Activated CD4-positive, alpha-beta T cell treated with anti-CD3 and anti-CD28 coated beads, Interleukin-2, amount 10 ng/mL, durations not matched to agents 7 days and 5 days (primary cell): ENCODE measurements around the gene TBC1D14. TPM values are rescaled to one million over a fixed set of nuclear protein-coding genes. Genes with fewer than 3 reads are reported as not detected.
"Not testable (repeated sequence)": the region's sequence is repeated elsewhere in the genome, so short reads cannot be mapped to it uniquely, and the experiment has no call there.

ENCODE experiments used
- CTCF ChIA-PET: fragments of 350-600 bp; sonication (Branson Sonifier 250); formaldehyde crosslinking; loops from one replicate; lab custom pipeline; 2021; ENCODE audit warnings: antibody characterized with exemption; lab: Charles Lee
- POLR2A ChIA-PET: fragments of 350-600 bp; sonication (Branson Sonifier 250); formaldehyde crosslinking; loops from one replicate; lab custom pipeline; 2021; ENCODE audit warnings: antibody characterized with exemption; lab: Charles Lee
- DNase-seq: peaks from one replicate; pipeline ENCODE4 v3.0.0-alpha.2; 2020
- H3K27ac Mint-ChIP-seq: one replicate; pipeline ENCODE4 v1.8.0; 2021; ENCODE audit warnings: mild to moderate bottlenecking, moderate library complexity, mixed read lengths
- H3K27me3 Mint-ChIP-seq: one replicate; pipeline ENCODE4 v1.8.0; 2021; ENCODE audit warnings: mixed read lengths
- H3K36me3 Mint-ChIP-seq: one replicate; pipeline ENCODE4 v1.8.0; 2021; ENCODE audit warnings: low read depth, mixed read lengths
- H3K4me1 Mint-ChIP-seq: one replicate; pipeline ENCODE4 v1.8.0; 2021; ENCODE audit warnings: mixed read lengths
- H3K4me3 Mint-ChIP-seq: one replicate; pipeline ENCODE4 v1.8.0; 2021; ENCODE audit warnings: mild to moderate bottlenecking, moderate library complexity, mixed read lengths
- H3K9me3 Mint-ChIP-seq: one replicate; pipeline ENCODE4 v1.8.0; 2021; ENCODE audit warnings: mixed read lengths
- total RNA-seq, 2 experiments: library from RNA; stranded (reverse); gene quantifications; one replicate each; pipeline ENCODE4 v1.2.3, GENCODE V29; 2021

The TBC1D14 gene
- total RNA-seq, 2 experiments from 2014 or later, result 50.1 to 50.2 TPM

GRCh38 chr4:6902318-6903042, 7.1 kb upstream of the TBC1D14 start:
- CTCF ChIA-PET, result interaction anchor here (0.6 to 1.0 kb wide), 2 partner anchors 9 to 97 kb away, joined by 3 to 4 read pairs; no protein-coding TSS in a partner anchor
- Mint-ChIP-seq H3K4me1 (peaks cover 51% of the 10 kb centered on the region), H3K9me3 (no peaks in the 10 kb centered on the region), H3K4me3 (no peak overlapping the region), H3K36me3 (no peaks in the 10 kb centered on the region), H3K27ac (no peak overlapping the region), H3K27me3 (no peaks in the 10 kb centered on the region)
- POLR2A ChIA-PET, result no interaction called here
- DNase-seq, result no peak

GRCh38 chr4:6905516-6906445, 3.8 kb upstream of the TBC1D14 start:
- H3K4me1 Mint-ChIP-seq, result peaks cover 50% of the 10 kb centered on the region
- no peaks in the 10 kb centered on the region for H3K27me3 Mint-ChIP-seq
- no peak overlapping the region for H3K4me3 Mint-ChIP-seq
- no peaks in the 10 kb centered on the region for H3K36me3 Mint-ChIP-seq
- peak overlapping the region; percentile 2 for H3K27ac Mint-ChIP-seq
- POLR2A ChIA-PET, result no interaction called here
- no peak for DNase-seq
- CTCF ChIA-PET, result interaction anchor here (0.8 to 2.2 kb wide), 2 partner anchors 8 kb away, joined by 3 to 5 read pairs; no protein-coding TSS in a partner anchor
- no peaks in the 10 kb centered on the region for H3K9me3 Mint-ChIP-seq

- POLR2A ChIA-PET, H3K27ac Mint-ChIP-seq: not testable (repeated sequence)
- CTCF ChIA-PET, result interaction anchor here (0.6 kb wide), 2 partner anchors 123 to 250 kb away, joined by 3 read pairs; no protein-coding TSS in a partner anchor
Measured at GRCh38 chr4:6906486-6906885, 3.1 kb upstream of the TBC1D14 start.

GRCh38 chr4:6907658-6908191, 1.9 kb upstream of the TBC1D14 start:
- no peaks in the 10 kb centered on the region for H3K36me3 Mint-ChIP-seq
- CTCF ChIA-PET, result interaction anchor here (0.8 to 1.7 kb wide), 3 partner anchors 13 to 127 kb away, joined by 3 to 5 read pairs (median 4); no protein-coding TSS in a partner anchor
- POLR2A ChIA-PET, result no interaction called here
- H3K27me3 Mint-ChIP-seq, result no peaks in the 10 kb centered on the region
- no peak overlapping the region for H3K27ac Mint-ChIP-seq
- no peaks in the 10 kb centered on the region for H3K9me3 Mint-ChIP-seq
- DNase-seq, result no peak
- peaks cover 59% of the 10 kb centered on the region for H3K4me1 Mint-ChIP-seq
- H3K4me3 Mint-ChIP-seq, result peak overlapping the region; percentile 6

More at GRCh38 chr4:6906486-6906885, 3.1 kb upstream of the TBC1D14 start:
- peaks cover 50% of the 10 kb centered on the region for H3K4me1 Mint-ChIP-seq
- H3K4me3 Mint-ChIP-seq, H3K27me3 Mint-ChIP-seq, H3K9me3 Mint-ChIP-seq, H3K36me3 Mint-ChIP-seq, DNase-seq: not testable (repeated sequence)

- CTCF ChIA-PET, result interaction anchor here (0.7 to 1.8 kb wide), 9 partner anchors 9 to 739 kb away, joined by 3 to 12 read pairs (median 4); no protein-coding TSS in a partner anchor
- no peak for DNase-seq
- H3K4me3 Mint-ChIP-seq, result peak overlapping the region; percentile 86
- no peaks in the 10 kb centered on the region for H3K9me3 Mint-ChIP-seq
- H3K27ac Mint-ChIP-seq, result peak overlapping the region; percentile 84
- no peaks in the 10 kb centered on the region for H3K27me3 Mint-ChIP-seq
- H3K36me3 Mint-ChIP-seq, result no peaks in the 10 kb centered on the region
- peaks cover 60% of the 10 kb centered on the region for H3K4me1 Mint-ChIP-seq
- POLR2A ChIA-PET, result interaction anchor here (0.5 to 1.4 kb wide), 6 partner anchors 9 to 234 kb away, joined by 3 to 7 read pairs (median 4); no protein-coding TSS in a partner anchor
Measured at GRCh38 chr4:6908432-6909112, 1.1 kb upstream of the TBC1D14 start.

- Mint-ChIP-seq H3K9me3 (no peaks in the 10 kb centered on the region), H3K4me1 (peaks cover 62% of the 10 kb centered on the region), H3K4me3 (peak overlapping the region; percentile 91), H3K36me3 (no peaks in the 10 kb centered on the region), H3K27me3 (no peaks in the 10 kb centered on the region), H3K27ac (peak overlapping the region; percentile 94)
- ChIA-PET CTCF (interaction anchor here (0.7 to 2.4 kb wide), 5 partner anchors 10 to 235 kb away, joined by 3 to 12 read pairs (median 5); no protein-coding TSS in a partner anchor), POLR2A (interaction anchor here (0.5 to 1.4 kb wide), 5 partner anchors 10 to 158 kb away, joined by 3 to 14 read pairs (median 7); partner anchors contain the start of gene GRPEL1)
- peak; percentile 30 for DNase-seq
Measured at GRCh38 chr4:6909970-6910339, 329 bp downstream of the TBC1D14 start.

- Mint-ChIP-seq H3K4me3 (peak overlapping the region; percentile 91), H3K4me1 (peaks cover 62% of the 10 kb centered on the region), H3K36me3 (no peaks in the 10 kb centered on the region), H3K9me3 (no peaks in the 10 kb centered on the region), H3K27me3 (no peaks in the 10 kb centered on the region), H3K27ac (peak overlapping the region; percentile 94)
- POLR2A ChIA-PET, result interaction anchor here (0.5 kb wide), 1 partner anchor 124 kb away, joined by 3 read pairs; no protein-coding TSS in a partner anchor
- CTCF ChIA-PET, result interaction anchor here (0.5 to 2.8 kb wide), 6 partner anchors 16 to 251 kb away, joined by 3 to 15 read pairs (median 4); no protein-coding TSS in a partner anchor
- no peak for DNase-seq
Measured at GRCh38 chr4:6910340-6910959, 824 bp downstream of the TBC1D14 start.

GRCh38 chr4:6910960-6911874, 1.6 kb downstream of the TBC1D14 start:
- Mint-ChIP-seq H3K36me3 (no peaks in the 10 kb centered on the region), H3K27me3 (no peaks in the 10 kb centered on the region), H3K9me3 (no peaks in the 10 kb centered on the region), H3K27ac (peak overlapping the region; percentile 94), H3K4me3 (peak overlapping the region; percentile 91), H3K4me1 (peaks cover 63% of the 10 kb centered on the region)
- no peak for DNase-seq
- ChIA-PET POLR2A (no interaction called here), CTCF (interaction anchor here (0.5 to 2.8 kb wide), 13 partner anchors 10 to 252 kb away, joined by 3 to 15 read pairs (median 4); partner anchors contain the start of gene TADA2B)

- H3K4me3 Mint-ChIP-seq, H3K36me3 Mint-ChIP-seq, H3K27me3 Mint-ChIP-seq, DNase-seq, H3K9me3 Mint-ChIP-seq, H3K27ac Mint-ChIP-seq, POLR2A ChIA-PET: not testable (repeated sequence)
- H3K4me1 Mint-ChIP-seq, result peaks cover 70% of the 10 kb centered on the region
- CTCF ChIA-PET, result interaction anchor here (0.7 to 2.8 kb wide), 9 partner anchors 9 to 159 kb away, joined by 3 to 15 read pairs (median 5); partner anchors contain the start of gene TADA2B
Measured at GRCh38 chr4:6911917-6912316, 2.3 kb downstream of the TBC1D14 start.

GRCh38 chr4:6912441-6912840, 2.8 kb downstream of the TBC1D14 start:
- H3K4me3 Mint-ChIP-seq, result no peak overlapping the region
- H3K9me3 Mint-ChIP-seq, result no peaks in the 10 kb centered on the region
- no peak overlapping the region for H3K27ac Mint-ChIP-seq
- H3K4me1 Mint-ChIP-seq, result peaks cover 72% of the 10 kb centered on the region
- no peaks in the 10 kb centered on the region for H3K36me3 Mint-ChIP-seq
- CTCF ChIA-PET, result interaction anchor here (0.7 to 2.8 kb wide), 8 partner anchors 9 to 158 kb away, joined by 3 to 15 read pairs (median 4); no protein-coding TSS in a partner anchor
- no peaks in the 10 kb centered on the region for H3K27me3 Mint-ChIP-seq
- DNase-seq, result no peak
- POLR2A ChIA-PET, result no interaction called here
